Measurements from ENCODE around the gene LENEP. TPM values are rescaled to one million over a fixed set of nuclear protein-coding genes. Genes with fewer than 3 reads are reported as not detected.

LENEP gene
- total and polyA plus RNA-seq, 12 donors, result 0.44 TPM; not detected in 11

GRCh38 chr1:154955039-154955717 lies 38.2 kb upstream of the LENEP start:
- peaks cover 0 to 26% of the 10 kb centered on the region in 2 donors for H3K36me3 ChIP-seq (replicated peaks in 1 of 2)

GRCh38 chr1:154955718-154956543 lies 37.5 kb upstream of the LENEP start, which contains the start of gene PBXIP1:
Gene PBXIP1, minus strand, starts transcription at chr1:154956099. Its CDS starts 2,378 bp downstream, at chr1:154953721.
- peak in 1 of 2 donors; percentile 72 for TF ChIP-seq POLR2A (IDR thresholded peaks at IDR 0.05)
- peak in 3 of 6 experiments; percentile 10 to 24 (median 10) for TF ChIP-seq CTCF (IDR thresholded peaks at IDR 0.05)
- Histone ChIP-seq H3K4me3 (peak within 1 kb of the TSS in 3 of 4 donors; percentile 8 to 64 (median 39)), H3K9me3 (replicated peaks in 1 of 3) (no peaks in the 10 kb centered on the region), H3K27ac (peak within 1 kb of the TSS; percentile 19 to 84 (median 61)), H3K4me1 (replicated peaks in 1 of 2) (peaks cover 45 to 65% of the 10 kb centered on the region in 2 donors), H3K27me3 (no peaks in the 10 kb centered on the region), H3K36me3 (replicated peaks in 1 of 2) (peaks cover 0 to 19% of the 10 kb centered on the region in 2 donors)
- peak; percentile 76 to 95 (median 86) for DNase-seq
- intact Hi-C loops (cut with DNase I), result no loop called here
- WGBS, 4 donors, result 0 to 4% (median 1%) methylated on average over 18 of the region's 18 CpGs

More at GRCh38 chr1:154955039-154955717, 38.2 kb upstream of the LENEP start:
- H3K4me1 ChIP-seq (replicated peaks in 1 of 2), result peaks cover 41 to 60% of the 10 kb centered on the region in 2 donors
- TF ChIP-seq CTCF (IDR thresholded peaks at IDR 0.05), result no peak
- no peak for TF ChIP-seq POLR2A (IDR thresholded peaks at IDR 0.05)
- intact Hi-C loops (cut with DNase I), result no loop called here
- WGBS, 4 donors, result 0 to 15% (median 10%) methylated on average over 2 to 4 of the region's 4 CpGs
- DNase-seq, result peak; percentile 55 to 92 (median 73)
- no peaks in the 10 kb centered on the region for H3K27me3 ChIP-seq
- no peaks in the 10 kb centered on the region for H3K9me3 ChIP-seq (replicated peaks in 1 of 3)
- peak overlapping the region in 2 of 4 donors; percentile 8 to 64 for H3K4me3 ChIP-seq
- peak overlapping the region; percentile 19 to 84 (median 61) for H3K27ac ChIP-seq

GRCh38 chr1:154956544-154956941 lies 36.8 kb upstream of the LENEP start:
- peak in 5 of 7 donors; percentile 35 to 75 (median 50) for DNase-seq
- H3K36me3 ChIP-seq (replicated peaks in 1 of 2), result peaks cover 0 to 16% of the 10 kb centered on the region in 2 donors
- WGBS, 4 donors, result 8 to 21% (median 13%) methylated on average over 4 to 6 of the region's 6 CpGs
- peak overlapping the region in 4 of 5 donors; percentile 59 to 84 (median 69) for H3K27ac ChIP-seq
- intact Hi-C loops (cut with DNase I), result no loop called here
- H3K4me3 ChIP-seq, result peak overlapping the region in 2 of 4 donors; percentile 39 to 64
- TF ChIP-seq POLR2A (IDR thresholded peaks at IDR 0.05) (no peak), CTCF (IDR thresholded peaks at IDR 0.05) (no peak)
- H3K9me3 ChIP-seq (replicated peaks in 1 of 3), result no peaks in the 10 kb centered on the region
- peaks cover 45 to 59% of the 10 kb centered on the region in 2 donors for H3K4me1 ChIP-seq (replicated peaks in 1 of 2)
- no peaks in the 10 kb centered on the region for H3K27me3 ChIP-seq

GRCh38 chr1:154957091-154957657 lies 36.2 kb upstream of the LENEP start:
- Histone ChIP-seq H3K9me3 (replicated peaks in 1 of 3) (no peaks in the 10 kb centered on the region), H3K4me3 (no peak overlapping the region), H3K4me1 (replicated peaks in 1 of 2) (peaks cover 42 to 54% of the 10 kb centered on the region in 2 donors), H3K36me3 (replicated peaks in 1 of 2) (peaks cover 0 to 16% of the 10 kb centered on the region in 2 donors), H3K27ac (peak overlapping the region in 4 of 5 donors; percentile 59 to 84 (median 69)), H3K27me3 (no peaks in the 10 kb centered on the region)
- intact Hi-C loops (cut with DNase I), result no loop called here
- 42 to 60% (median 48%) methylated on average over 9 of the region's 9 CpGs for WGBS, 4 donors
- no peak for DNase-seq
- no peak for TF ChIP-seq CTCF (IDR thresholded peaks at IDR 0.05)
- no peak for TF ChIP-seq POLR2A (IDR thresholded peaks at IDR 0.05)
